ENCODE data around the gene CNN3. TPM values are rescaled to one million over a fixed set of nuclear protein-coding genes. Genes with fewer than 3 reads are reported as not detected.
"Not testable (repeated sequence)": the region's sequence is repeated elsewhere in the genome, so short reads cannot be mapped to it uniquely, and the experiment has no call there.

The CNN3 gene
- total RNA-seq, 1 donor from 2014 or later, result 238 TPM

- H3K27ac Mint-ChIP-seq (ENCODE audit: unreplicated experiment), result no peak overlapping the region
- H3K9me3 Mint-ChIP-seq (ENCODE audit: unreplicated experiment), result no peaks in the 10 kb centered on the region
- H3K27me3 Mint-ChIP-seq (ENCODE audit: unreplicated experiment), result no peaks in the 10 kb centered on the region
- H3K36me3 Mint-ChIP-seq (ENCODE audit: unreplicated experiment), result no peaks in the 10 kb centered on the region
- H3K4me1 Mint-ChIP-seq (ENCODE audit: unreplicated experiment), result peaks cover 21% of the 10 kb centered on the region
- H3K4me3 Mint-ChIP-seq (ENCODE audit: unreplicated experiment), result no peak overlapping the region
- DNase-seq (ENCODE audit: extremely low spot score, unreplicated experiment), result no peak
- TF ChIP-seq, protein P1, sequence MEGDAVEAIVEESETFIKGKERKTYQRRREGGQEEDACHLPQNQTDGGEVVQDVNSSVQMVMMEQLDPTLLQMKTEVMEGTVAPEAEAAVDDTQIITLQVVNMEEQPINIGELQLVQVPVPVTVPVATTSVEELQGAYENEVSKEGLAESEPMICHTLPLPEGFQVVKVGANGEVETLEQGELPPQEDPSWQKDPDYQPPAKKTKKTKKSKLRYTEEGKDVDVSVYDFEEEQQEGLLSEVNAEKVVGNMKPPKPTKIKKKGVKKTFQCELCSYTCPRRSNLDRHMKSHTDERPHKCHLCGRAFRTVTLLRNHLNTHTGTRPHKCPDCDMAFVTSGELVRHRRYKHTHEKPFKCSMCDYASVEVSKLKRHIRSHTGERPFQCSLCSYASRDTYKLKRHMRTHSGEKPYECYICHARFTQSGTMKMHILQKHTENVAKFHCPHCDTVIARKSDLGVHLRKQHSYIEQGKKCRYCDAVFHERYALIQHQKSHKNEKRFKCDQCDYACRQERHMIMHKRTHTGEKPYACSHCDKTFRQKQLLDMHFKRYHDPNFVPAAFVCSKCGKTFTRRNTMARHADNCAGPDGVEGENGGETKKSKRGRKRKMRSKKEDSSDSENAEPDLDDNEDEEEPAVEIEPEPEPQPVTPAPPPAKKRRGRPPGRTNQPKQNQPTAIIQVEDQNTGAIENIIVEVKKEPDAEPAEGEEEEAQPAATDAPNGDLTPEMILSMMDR (IDR thresholded peaks at IDR 0.05), result no peak
Measured at GRCh38 chr1:94942171-94943128, 15.5 kb upstream of the CNN3 start.

GRCh38 chr1:94941480-94941879 is 14.6 kb upstream of the CNN3 start:
- not testable (repeated sequence) for H3K27me3 Mint-ChIP-seq (ENCODE audit: unreplicated experiment); H3K36me3 Mint-ChIP-seq (ENCODE audit: unreplicated experiment); H3K27ac Mint-ChIP-seq (ENCODE audit: unreplicated experiment); DNase-seq (ENCODE audit: extremely low spot score, unreplicated experiment); H3K4me3 Mint-ChIP-seq (ENCODE audit: unreplicated experiment); H3K9me3 Mint-ChIP-seq (ENCODE audit: unreplicated experiment)
- peaks cover 29% of the 10 kb centered on the region for H3K4me1 Mint-ChIP-seq (ENCODE audit: unreplicated experiment)

DNA sequence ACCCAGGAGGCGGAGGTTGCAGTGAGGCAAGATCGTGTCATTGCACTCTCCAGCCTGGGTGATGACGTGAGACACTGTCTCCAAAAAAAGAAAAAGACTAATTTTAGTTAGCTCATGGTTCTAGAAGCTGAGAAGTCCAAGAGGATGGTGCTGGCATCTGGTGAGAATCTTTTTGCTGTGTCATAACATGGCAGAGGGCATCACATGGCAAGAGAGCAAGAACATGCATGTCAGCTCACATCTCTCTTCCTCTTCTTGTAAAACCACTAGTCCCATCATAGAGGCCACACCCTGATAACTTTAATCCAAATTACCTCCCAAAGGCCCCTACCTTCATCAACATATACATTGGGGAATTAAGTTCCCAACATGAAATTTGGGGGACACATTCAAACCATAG is 13.8 kb upstream of the CNN3 start:
- TF ChIP-seq, protein P1 (IDR thresholded peaks at IDR 0.05), result no peak
- Mint-ChIP-seq H3K4me3 (ENCODE audit: unreplicated experiment) (no peak overlapping the region), H3K4me1 (ENCODE audit: unreplicated experiment) (peaks cover 36% of the 10 kb centered on the region), H3K27me3 (ENCODE audit: unreplicated experiment) (no peaks in the 10 kb centered on the region), H3K9me3 (ENCODE audit: unreplicated experiment) (no peaks in the 10 kb centered on the region), H3K36me3 (ENCODE audit: unreplicated experiment) (no peaks in the 10 kb centered on the region), H3K27ac (ENCODE audit: unreplicated experiment) (no peak overlapping the region)
- no peak for DNase-seq (ENCODE audit: extremely low spot score, unreplicated experiment)

DNA sequence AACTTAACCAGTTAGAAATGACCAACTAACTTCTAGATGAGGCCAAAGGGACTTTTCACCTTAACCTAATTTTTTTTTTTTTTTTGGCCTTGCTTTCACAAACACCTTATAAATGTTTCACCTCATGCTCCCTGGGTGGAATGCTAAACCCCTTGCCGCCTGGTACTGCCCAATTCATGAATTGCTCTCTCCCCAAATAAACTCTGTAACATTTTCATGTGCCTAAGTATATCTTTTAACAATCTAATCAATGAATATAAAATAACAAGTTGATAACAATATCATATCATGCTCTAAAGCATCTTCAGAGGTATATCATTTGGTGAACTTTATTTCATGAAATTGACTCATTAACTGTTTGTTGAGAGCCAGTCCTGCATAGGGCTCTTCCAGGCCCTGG is 10.9 kb upstream of the CNN3 start:
- H3K4me1 Mint-ChIP-seq (ENCODE audit: unreplicated experiment), result peaks cover 46% of the 10 kb centered on the region
- no peaks in the 10 kb centered on the region for H3K27me3 Mint-ChIP-seq (ENCODE audit: unreplicated experiment)

GRCh38 chr1:94936861-94937620 is 10.1 kb upstream of the CNN3 start:
- no peak for DNase-seq (ENCODE audit: extremely low spot score, unreplicated experiment)
- TF ChIP-seq, protein P1 (IDR thresholded peaks at IDR 0.05), result no peak
- H3K9me3 Mint-ChIP-seq (ENCODE audit: unreplicated experiment), result no peaks in the 10 kb centered on the region
- H3K27ac Mint-ChIP-seq (ENCODE audit: unreplicated experiment), result no peak overlapping the region
- no peaks in the 10 kb centered on the region for H3K36me3 Mint-ChIP-seq (ENCODE audit: unreplicated experiment)
- no peaks in the 10 kb centered on the region for H3K27me3 Mint-ChIP-seq (ENCODE audit: unreplicated experiment)
- peaks cover 46% of the 10 kb centered on the region for H3K4me1 Mint-ChIP-seq (ENCODE audit: unreplicated experiment)
- H3K4me3 Mint-ChIP-seq (ENCODE audit: unreplicated experiment), result no peak overlapping the region

More for the DNA sequence above, 10.9 kb upstream of the CNN3 start:
- Mint-ChIP-seq H3K36me3 (ENCODE audit: unreplicated experiment) (no peaks in the 10 kb centered on the region), H3K27ac (ENCODE audit: unreplicated experiment) (peak overlapping the region; percentile 83), H3K9me3 (ENCODE audit: unreplicated experiment) (no peaks in the 10 kb centered on the region), H3K4me3 (ENCODE audit: unreplicated experiment) (no peak overlapping the region)
- no peak for DNase-seq (ENCODE audit: extremely low spot score, unreplicated experiment)
- TF ChIP-seq, protein P1 (IDR thresholded peaks at IDR 0.05), result no peak
